ENCODE results near the gene ASPG.

ASPG gene

DNA sequence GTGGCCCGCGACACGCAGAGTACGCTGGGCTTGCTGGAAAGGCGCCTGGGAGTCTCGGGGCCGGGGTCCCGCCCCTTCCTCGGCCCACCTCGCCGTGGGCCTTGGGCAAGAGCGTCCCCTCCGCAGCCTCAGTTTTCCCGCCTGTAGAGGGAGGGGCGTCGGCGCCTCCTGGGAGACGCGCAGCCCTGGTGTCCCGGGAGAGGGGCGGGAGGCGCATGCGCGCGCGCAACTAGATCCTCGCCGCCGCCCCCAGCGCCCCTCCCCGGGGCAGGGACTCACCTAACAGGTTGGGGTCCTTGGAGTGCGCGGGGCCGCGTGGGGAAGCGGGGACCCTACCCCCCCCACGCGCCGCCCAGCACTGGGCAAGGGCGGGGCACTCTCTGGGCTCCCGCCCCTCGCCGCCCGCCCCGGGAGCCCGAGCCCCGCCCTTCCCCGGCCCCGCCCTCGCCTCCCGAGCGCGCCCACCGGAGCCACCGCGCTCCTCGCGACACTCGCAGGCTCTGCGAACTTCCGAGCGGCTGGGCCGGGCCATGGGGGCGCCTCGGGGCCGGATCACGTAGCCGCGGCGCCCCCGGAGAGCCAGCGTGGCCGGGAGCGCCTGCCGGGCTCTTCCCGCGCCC lies 52.7 kb downstream of the ASPG start, which contains the start of gene KIF26A:
TSS of gene KIF26A (plus strand) at position 490 of the 620 bp plus-strand sequence. CDS start 136 bp downstream, outside the sequence.
- DNase-seq = no peak

DNA sequence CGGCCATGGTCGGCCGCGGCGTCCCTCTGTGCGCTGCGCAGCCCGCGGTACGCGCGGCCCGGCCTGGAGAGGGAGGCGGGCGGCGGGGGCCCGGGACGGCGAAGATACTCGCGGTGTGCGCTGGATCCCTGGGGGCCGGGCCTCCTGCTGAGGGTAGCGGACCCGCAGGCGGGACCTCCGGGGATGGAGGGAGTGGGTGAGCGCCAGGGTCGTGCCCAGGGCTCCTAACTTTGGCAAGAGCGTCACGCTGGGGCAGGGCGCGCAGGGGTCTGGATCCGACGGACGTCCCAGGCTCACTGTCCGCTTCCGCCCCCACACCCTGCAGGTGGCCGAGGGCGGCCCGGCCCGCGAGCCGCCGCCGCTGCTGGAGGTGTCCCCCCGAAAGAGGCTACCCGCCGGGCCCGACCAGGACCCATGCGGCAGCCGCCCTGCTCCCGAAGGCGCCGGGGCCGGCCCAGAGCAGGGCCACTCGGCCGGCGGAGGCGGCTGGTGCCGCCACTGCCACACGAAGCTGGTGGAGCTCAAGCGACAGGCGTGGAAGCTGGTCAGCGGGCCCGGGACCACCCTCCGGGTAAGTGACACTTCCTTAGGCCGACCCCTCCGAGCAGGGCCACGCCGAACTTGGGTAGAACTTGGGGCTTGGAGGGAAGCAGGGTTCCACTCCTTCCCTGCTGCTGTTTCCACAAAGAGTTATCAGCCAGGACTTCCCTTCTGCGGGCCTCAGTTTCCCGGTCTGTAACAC lies 53.4 kb downstream of the ASPG start:
- DNase-seq = no peak

DNA sequence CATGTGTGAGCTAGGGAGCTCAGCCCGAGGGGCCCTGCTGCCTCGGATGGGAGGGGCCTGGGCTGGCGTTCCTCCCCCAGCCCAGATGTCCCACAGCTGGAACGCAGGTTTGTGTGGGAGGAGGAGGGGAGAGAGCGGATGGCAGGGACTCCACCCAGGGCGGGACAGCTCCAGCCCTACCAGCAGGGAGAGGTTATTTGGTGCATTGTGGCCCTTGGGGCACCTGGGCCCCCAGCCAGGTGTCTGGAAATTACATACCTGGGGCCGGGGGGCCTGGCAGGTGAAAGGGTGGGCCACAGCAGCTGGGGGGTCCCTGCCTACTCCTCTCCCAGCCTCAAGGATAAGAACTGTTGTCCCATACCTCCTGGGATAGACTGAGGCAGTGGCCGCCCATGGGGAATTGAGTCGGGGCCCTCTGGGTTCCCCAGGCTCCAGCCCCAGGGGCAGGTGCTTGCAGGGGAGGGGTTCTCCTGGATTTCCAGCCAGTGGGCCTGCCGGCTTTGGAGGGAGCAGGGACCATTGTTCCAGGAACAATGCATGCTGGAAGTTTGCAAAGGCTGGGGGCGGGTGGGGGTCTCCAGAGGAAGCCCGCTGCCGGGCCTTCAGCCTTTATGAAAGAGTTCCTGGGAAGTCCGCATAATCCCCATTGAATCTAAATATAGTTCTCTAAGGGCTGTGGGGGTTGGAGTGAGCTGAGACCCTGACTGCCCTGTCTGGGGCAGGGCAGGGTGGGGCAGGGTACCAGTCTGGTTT lies 54.1 kb downstream of the ASPG start:
- no peak for DNase-seq

DNA sequence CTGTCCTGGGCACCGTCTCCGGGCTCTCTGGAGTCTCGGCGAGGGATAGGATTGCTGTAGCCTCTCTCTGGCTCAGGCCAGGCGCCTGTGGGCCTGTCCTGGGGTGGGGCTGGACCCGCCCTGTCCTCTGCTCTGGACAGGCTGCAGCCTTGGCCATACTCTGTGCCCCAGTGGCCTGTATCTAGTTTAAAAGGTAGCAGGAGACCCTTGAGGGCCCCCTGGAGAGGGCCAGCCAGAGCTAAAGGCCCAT lies 54.6 kb downstream of the ASPG start:
- DNase-seq = no peak

DNA sequence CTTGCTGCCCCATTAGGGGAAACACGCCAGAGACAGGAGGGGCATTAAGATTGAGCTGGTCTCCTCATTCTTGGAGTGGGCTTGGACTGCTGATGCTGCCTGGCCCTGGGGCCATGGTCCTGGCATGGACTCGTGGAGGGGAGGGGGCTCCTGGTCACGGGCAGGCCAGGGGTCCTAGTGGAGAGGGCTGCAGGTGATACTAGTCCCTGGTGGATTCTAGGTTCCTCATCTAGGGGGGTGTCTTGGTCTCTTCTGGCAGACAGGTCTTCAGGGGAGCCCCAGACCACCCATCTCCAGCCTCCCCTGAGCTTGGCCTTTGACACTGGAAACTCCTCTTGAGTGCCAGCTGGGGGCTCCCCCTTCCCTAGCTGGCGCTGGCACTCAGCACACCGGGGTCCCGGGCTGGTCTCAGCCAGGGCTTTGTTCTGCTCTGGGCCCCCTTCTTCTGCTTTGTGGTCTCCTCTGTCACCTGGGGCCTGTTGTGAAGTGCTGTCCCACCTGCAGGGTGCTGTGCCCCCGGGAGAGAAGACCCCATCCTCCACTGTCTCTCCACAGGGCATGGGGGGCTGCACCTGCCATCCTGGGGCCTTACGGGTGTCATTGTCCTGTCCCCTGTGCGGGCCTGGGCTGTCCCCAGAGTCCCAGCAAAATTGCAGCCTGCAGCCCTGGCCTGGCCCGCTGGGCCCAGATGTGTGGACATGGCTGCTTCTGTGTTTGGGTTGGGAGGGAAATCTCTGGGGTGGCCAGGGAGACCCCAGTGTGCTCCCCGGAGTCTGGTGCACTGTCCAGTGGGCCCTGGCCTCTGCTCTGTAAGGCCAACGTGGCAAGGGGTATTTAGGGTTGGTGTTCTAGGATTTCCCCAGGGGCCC lies 55.2 kb downstream of the ASPG start:
- no peak for DNase-seq

DNA sequence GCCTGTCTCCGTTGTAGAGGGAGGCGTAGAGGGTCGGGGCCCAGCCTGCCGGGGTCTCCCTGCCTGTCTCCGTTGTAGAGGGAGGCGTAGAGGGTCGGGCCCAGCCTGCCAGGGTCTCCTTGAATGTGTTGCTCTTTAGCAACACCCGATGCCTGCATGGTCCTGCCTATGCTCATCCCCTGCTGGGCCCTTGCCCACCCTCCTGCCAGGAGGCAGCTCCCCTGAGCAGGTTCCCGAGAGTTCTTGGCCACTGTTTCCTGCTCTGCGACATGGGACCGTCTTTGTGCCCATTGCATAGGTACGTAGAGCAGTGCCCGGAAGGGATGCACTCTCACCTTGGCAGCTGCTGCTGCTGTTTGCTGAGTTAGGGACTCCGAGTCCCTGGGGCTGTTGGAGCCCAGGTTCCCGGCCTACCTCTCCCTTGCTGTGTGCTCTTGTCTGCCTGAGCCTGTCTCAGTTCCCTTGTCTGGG lies 56.2 kb downstream of the ASPG start:
- no peak for DNase-seq

DNA sequence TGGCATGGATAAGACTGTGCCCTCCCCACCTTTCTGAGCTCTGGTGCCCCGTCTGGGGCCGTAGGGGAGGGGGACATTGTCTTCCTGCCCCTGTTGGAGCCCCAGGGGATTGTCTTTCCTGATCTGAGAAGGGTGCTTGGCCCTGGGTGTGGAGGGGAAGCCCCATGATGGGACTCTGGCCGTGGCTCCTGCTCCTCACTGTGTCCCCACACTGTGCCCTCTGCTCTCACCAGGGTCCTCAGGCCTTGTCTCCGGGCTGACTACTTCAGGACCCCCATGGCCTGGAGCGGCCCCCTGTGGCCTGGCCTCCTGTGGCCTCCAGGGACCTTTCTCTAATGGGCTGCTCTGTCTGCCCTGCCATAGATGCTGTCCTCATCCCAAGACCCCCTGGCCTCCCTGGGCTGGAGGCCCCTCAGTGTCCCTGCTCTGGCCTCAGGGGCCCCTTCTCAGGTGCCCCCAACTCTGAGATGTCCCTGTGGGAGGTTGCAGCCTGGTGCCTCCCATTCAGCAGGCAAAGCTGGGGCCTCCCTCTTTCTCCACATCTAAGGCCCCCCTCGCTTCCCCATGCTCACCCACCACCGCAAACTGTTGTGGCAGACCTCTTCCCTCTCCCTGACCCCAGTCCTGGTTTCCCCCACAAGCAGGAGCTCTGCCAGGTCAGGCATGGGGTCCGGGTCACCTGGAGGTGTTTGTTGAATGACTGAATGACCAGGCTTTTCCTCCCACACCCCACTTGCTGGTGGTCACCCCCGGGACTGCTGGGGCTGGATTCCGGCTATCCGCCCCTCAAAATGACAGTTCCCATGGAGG lies 56.8 kb downstream of the ASPG start:
- DNase-seq = no peak

DNA sequence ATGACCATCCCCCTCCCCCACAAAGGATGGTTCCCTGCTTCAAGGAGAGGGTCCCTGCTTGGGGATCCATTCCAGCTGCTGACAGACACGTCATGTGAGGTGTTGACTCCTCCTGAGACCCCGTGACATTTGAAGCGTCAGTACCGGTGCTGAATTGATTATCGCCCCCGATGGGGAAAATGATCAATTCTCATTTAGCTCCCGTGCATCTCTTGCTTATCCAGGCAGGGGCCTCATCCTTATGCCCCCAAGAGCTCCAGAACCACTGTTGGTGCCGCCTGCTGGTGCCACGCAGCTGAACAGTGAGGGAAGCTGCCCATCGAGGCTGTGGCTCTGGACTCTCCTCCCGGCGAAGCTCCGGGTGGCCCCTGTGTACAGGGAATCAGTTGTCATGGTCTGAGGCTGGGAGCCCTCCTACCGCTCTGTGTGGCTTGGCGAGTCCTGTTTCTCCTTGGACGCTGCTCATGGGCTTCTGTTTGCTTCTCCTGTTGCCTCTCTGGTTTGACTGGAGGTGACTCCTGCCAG lies 57.5 kb downstream of the ASPG start:
- DNase-seq = no peak

DNA sequence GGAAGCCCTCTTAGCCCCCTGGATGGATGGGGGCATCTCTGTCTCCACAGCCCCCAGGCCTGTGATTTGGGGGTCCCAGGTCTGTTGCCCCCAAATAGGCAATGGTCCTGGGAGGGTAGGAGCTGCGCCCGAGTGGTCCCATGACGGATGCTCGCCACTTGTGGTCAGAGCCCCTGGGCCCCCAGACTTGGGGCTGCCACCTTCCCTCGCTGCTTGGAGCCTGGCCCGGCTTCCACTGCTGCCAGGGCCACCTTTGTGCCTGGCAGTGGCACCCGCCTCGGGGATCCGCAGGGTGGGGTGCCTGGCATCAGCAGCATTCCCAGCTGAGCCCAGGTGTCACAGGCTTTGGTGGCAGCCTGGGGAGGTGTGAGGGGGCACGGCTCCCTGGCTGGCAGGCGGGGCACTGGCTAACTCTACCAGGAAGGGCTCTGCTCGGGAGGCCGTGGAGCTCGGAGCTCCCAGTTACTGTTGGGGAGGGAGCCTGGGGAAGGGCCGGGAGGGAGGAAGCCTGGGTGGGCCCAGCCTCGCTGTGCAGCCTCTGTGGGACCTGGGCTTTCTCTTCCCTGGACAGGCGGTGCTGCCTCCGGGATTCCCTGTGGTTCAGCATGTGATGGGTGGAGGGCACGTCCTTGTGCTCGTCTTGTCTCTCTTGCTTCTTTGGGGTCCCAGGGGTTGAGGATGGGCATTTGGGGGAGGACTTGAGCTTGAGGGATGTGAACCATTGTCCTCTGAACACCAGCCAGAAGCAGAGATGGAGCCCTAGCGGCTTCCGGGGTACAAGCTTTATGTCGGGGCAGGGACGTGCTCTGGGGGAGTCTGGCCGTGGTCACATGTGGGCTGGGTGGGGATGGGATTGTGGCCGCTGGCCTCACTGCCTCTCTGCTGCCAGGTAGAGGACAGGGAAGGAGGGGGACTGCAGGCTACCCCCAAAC lies 58.3 kb downstream of the ASPG start:
- DNase-seq = no peak

DNA sequence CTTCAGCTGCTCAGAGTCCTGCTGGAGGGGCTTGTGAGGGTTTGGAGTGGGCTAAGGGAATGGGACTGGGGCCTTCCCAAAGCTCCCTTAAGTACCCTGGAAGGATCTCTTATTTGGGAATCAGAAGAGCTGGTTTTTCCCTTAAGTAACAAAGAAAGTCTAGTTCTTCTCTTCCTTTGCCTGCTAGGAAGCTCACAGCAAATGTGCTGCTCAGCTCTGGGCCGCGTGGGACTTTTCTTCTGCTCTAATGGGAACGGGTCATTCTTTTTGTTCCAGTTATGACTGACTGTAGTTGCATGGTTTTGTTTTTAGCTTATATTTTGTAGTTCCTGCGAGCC lies 58.9 kb downstream of the ASPG start:
- DNase-seq = no peak

DNA sequence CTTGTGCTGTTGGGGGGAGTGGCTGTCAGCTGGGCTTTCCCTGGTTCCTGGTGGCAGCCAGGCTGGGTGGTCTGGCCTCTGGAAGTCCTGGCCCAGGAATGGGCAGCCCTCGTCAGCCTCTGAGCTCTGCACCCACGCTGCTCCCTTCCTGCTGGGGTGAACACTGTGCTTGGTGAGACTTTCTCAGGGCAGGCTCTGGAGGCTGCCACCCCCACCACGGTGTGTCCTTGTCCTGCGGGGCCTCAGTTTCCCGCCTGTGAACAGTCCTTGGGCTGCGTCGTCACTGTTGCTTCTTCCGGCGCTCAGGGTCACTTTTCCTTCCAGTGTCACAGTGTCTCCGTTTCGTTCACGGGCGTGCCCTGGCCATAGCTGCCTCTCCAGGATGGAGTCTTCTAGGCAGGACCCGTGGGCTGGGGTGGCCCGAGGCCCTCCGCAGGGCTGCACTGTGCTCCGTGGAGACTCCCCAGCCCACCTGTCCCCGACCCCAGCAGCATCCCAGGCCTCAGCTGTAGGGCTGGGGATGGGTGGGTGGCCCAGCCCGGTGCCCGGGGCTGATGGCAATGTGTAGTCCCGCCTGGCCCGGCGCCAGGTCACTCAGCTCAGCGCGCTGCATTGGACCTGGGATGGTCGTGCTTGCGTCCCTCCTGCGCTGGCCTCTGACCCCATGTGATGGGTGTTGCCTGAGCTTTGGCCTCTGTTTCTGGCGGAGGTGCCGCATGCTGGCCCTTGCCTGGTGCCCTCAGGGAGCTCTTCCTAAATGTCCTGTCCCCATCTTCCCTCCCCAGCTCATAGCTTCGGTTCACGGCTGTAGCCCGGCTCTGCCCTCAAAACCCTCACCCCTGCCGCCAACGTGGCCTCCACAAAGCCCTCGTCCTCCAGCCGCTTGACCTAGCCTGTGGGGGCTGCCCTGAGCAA lies 59.7 kb downstream of the ASPG start:
- DNase-seq = no peak

DNA sequence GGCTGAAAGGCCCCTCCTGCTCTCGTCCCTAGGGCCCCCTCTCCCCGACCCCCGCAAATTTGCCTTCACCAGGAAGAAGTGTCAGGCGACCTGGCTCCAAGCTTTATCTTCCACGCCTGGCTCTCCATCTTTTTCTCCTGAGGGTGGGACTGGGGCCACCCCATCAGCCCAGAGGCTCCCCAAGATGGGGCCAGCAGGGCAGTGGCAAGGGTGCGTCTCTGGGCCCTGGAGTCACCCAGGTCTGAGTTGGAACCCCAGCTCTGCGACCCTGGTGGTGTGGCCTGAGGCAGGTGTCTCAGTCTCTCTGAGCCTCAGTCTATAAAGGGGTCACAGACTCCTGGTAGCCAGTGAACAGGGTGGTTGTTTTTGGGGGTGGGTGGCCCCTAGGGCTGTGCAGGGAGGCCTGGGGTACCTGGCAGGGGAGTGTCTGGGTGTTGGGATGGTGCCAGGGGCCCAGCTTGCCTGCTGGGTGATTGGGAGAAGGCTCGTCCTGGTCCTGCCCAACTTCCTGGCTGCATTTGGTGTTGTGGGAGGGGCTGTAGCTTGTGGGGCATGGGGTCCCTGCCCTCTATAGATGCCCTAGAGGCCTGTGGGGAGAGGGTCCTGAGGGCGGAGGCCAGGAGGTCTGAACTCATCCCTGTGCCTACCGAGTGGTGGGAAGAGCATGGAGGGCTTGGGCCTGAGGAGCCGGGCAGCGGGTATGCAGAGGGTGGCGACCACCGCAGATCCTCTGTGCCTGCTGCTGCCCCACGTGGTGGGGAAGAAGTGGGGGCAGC lies 60.5 kb downstream of the ASPG start:
- no peak for DNase-seq

DNA sequence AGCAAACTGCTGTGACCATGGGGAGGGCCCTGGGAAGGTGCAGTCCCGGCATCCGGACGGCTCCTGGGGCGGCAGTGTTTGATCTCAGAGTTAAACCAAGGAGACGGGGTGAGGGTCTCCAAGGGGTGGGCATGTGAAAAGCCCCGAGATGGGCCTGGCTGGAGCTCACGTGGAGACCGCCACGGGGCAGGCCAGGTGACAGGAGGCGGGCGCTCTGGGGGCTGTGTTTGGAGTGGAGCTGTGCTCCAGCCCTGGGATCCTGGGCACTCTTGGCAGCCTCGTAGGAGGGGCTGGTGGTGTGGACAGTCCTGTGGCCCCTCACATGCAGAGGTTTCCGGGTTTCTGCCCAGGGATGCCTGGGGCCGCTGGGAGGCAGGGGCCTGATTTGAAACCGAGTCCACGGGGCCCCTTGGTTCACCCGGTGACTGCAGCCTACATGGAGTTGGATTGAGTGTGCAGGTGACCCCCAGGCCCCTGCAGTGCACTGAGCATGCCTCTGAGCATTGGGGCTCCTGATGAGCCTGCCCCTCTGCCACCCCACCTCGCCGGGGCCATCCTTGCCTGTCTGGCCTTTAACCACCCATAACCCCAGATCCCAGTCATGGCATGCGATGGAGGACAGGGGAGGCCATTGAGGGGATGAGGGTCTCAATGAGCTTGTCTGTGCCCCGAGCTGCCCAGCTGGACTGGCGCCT lies 61.3 kb downstream of the ASPG start:
- DNase-seq = no peak

DNA sequence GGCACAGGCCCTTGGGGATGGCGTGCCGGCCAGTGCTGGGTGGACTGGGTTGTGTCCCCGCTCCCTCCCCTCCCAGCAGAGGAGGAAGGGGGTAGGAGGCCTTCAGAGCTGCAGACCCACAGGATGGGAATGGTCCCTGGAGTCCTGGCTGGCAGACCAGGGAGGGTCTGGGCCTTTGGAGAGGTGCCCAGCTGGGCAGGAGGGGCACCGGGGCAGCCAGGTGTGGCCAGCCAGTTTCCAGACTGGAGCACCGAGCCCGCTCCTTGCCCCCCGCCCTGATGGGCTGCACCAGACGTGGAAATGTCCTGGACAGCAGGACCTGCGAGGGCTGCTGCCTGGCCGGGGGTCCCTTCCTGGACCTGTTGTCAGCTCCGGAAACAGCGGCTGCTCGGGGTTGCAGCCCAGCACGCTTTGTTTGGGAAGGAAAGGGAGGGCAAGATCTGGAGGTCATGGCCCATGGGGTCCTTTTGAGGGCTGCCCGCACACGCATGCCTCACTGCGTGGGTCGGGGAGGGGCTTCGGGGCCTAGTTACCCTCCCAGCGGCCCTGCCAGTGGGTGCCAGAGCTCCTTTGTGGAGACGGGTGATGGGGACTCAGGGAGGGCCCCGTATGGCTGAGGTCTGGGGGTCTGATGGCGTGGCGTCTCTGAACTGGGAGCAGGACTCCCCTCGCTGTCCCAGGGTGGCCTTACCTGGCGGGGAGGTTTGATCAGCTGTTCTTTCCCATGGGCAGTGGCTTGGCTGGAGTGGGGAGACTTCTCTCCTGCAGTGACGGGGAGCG lies 62.0 kb downstream of the ASPG start:
- DNase-seq = no peak

DNA sequence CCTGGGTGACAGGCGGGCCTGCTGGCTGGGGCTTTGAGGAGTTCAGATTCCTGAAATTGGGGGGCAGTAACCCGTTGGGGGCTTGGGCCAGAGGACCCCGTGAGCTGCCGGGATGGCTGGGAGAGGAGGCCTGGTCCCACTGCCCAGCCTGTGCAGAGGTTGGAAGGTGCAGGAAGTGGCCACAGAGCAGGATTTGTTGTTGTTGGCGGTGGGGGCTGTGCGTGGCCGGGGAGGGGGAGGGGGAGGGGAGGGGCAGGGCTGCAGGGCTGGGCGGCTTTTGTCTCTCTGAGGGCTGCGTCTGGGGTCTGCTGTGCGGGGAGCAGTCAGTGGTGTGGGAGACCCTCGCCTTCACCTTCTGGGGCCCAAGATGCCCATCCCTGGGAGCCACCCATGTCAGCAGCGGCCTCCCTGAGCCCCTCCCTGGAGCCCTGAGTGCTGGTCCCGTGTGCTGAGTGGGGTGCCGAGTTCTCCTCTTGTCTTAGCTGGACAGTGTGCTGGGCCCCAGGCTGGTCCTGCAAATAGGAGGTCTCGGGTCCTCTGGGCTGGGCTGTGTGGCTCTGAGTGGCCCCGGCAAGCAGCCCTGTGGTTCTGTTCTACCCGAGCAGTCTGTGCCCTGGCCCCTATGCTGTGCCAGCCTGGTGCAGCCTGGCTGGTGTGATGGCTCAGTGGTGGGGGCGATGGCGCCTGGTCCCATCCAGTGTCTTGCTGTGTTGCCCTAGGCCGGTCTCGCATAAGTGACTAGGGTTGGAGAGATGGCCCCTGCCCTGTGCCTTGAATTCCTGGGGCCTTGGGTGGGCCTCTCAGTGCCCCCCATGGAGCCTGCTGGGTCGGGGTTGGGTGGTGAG lies 63.2 kb downstream of the ASPG start:
- DNase-seq = no peak

DNA sequence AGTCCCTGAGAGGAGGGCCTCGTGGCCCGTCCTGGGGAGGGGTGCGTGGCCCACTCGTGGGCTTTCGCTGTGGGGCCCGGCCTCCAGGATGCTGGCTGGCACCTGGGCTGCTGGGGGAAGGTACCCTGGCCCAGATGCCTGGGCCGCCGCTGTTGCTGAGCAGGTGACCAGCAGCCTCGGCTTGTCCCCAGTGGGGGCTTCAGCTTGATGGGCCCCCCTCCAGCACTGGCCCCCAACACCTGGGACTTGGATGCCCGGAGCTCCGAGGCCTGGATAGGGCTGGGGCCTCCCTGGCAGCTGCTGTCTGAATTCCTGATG lies 63.7 kb downstream of the ASPG start:
- no peak for DNase-seq

DNA sequence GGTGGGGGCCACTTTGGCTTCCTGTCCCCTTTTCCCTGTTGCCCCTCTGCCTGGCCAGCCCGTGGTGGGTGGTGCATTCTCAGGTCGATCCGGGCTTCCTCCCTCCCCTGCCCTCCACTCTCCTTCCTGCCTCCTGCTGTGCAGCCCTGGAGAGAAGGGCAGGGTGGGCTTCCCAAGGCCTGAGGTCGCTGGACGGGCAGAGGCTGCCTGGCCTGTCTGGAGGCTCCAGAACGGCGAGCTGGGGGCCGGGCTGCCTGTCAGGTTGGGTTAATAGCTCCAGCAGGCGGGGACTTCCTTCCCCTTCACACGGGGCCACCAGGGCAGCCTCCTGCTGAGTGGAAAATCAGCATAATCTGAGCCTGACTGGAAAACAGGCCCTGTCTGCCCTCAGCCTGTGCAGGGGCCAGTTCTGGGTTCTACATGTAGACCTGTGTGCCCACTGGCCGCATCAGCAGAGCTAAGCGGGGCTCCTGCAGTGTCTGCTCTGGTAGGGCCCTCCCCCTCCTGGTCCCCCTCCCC lies 64.2 kb downstream of the ASPG start:
- DNase-seq = no peak

All from activated naive CD4-positive, alpha-beta T cell (primary cell).